HG03432 (cell line): ENCODE results near the gene PLA2G2F.

Experiments
- ATAC-seq: cut with Tn5 transposase; IDR thresholded peaks from one replicate; pipeline ENCODE4 v1.9.1; 2021; ENCODE audit warnings: mild to moderate bottlenecking, moderate library complexity; ENCODE audit not compliant: unreplicated experiment

The PLA2G2F gene

DNA sequence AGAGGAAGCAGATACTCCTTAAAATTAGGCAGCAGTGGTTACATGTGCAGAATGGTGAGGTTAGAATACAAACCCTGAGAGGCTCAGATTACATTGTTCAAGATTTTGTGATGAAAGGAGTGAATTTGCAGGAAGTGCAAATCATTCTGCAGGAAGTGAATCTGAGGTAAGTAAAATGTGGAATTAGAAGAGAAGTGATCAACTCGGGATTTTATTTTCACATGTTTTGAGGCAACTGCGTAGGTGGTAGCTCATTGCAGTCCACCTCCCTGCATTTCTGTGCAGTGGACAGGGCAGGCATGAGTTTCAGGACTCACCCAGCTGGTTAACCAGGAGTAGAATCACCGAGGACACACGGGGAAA, 49.3 kb downstream of the PLA2G2F start:
- ATAC-seq = no peak

DNA sequence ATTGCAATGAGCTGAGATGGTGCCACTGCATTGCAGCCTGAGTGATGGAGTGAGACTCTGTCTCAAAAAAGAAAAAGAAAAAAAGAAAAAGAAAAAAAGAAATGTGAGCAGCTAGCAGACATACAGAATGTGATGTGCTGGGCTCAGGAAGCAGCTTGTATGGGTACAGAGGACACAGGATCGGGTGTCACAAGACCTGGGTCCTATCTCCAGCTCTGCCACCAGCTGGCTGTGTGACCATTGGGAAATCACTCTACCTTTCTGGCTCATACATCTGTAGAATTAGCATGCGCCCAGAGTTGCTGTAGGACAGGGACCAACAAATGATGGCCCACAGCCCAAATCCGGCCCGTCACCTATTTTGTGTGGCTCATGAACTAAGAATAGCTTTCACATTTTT, 50.5 kb downstream of the PLA2G2F start:
- ATAC-seq = no peak

DNA sequence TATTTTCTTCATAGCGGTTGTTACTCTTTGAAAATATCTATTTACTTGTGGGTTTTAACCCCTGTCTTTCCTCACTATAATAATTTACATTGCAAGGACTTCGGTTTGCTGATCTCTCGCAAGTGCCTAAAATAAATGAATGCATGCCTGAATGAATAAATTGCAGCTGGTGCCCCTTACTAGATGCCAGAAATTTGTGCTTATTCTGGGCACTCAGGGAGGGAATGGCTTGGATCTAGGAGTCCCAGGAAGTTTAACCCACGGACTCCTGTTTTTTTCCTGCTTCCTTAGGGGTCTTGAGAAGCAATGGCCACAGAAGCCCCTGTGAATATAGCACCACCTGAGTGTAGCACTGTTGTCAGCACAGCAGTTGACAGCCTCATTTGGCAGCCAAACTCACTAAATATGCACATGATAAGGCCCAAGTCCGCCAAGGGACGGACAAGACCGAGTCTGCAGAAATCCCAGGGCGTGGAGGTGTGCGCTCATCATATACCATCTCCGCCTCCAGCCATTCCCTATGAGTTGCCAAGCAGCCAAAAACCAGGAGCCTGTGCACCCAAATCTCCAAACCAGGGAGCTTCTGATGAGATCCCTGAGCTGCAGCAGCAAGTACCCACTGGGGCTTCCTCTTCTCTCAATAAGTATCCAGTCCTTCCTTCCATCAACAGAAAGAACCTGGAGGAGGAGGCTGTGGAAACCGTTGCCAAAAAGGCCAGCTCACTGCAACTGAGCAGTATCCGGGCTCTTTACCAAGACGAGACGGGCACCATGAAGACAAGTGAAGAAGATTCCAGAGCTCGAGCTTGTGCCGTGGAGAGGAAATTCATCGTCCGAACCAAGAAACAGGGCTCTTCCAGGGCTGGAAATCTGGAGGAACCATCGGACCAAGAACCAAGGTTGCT, 51.4 kb downstream of the PLA2G2F start:
- no peak for ATAC-seq

DNA sequence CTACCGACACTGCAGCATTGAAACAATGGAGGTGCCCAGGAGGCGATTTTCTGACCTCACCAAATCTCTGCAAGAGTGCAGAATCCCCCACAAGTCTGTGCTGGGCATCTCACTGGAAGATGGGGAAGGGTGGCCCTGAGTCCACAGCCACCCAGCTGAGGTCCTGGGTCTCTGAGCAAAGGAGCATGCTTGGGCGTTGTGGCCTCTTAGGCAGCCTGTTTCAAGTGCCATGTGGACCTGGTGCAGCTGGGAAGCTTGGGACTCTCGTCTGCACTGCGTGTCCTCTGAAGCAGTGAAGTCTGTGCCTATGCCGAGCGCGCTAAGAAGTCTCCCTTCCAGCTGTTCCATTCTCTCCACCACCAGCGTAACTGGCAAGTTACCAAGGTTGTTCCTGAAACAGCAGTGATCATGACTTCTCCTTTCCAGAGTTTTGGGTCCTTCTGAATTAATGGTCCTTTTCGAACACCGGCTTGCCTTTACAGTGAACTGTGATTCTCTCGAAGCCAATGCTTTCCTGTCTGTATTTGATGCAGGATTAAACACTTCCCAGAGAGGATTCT, 52.2 kb downstream of the PLA2G2F start:
- ATAC-seq = no peak

DNA sequence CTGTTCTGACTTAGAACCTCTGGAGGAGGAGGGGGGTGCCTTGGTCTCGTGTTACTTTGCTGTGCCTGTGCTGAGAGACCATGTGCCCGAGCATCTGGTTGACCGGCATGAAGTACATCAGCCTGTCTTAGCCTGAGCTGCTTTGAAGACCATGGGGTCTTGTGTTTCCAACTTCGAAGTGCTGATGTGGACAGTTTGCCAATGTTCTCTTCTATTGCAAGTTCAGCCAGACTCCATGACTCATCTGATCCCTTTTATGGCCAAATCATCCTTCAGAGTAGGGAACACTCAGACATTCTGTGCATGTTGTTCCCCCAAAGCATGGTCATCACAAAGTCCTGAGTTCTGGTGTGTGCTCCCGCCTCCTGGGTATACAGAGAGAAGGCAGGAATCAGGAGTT, 53.2 kb downstream of the PLA2G2F start:
- no peak for ATAC-seq

DNA sequence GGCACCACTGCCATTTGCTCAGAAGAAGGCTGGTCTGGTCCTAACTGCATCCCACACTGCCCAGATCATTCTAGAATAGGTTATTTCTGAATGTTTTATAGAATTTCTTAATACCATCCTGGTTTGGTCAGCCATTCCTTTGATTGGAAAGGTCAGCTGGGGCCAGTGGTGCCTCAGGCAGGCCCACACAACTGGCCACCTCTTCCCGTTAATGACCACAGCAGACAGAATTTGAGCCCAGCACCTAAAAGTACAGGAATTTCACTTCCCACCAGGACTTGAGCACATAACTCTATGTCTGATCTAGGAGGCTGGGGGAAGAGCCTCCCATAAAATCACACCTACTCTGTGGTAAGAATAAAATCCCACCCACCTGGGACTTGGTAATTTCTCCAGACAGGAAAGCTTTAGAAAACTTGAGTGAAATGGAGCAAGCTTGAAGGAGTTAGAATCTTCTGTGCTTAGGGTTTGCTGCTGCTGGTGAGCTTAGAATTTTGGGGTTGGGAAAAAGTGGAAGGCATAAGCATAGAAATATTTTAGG, 53.8 kb downstream of the PLA2G2F start:
- ATAC-seq = no peak

DNA sequence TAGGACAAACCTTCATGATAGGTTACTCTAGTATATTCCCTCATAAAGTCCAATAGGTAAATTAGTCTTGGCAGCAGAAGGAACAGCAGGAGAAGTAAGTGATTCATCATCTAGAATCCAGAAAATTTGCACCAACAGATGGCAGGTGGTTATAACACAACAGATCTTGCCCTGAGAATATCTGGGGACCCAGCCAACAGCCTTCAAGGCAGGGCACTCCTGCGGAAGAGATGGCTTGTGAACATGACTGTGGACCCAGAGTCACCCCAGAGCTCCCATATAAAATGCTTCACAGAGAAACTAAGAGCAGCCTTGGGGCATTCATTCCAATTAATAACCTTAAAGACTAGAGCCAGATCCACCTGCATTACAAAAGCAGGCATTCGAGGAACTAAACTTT, 55.1 kb downstream of the PLA2G2F start:
- no peak for ATAC-seq

DNA sequence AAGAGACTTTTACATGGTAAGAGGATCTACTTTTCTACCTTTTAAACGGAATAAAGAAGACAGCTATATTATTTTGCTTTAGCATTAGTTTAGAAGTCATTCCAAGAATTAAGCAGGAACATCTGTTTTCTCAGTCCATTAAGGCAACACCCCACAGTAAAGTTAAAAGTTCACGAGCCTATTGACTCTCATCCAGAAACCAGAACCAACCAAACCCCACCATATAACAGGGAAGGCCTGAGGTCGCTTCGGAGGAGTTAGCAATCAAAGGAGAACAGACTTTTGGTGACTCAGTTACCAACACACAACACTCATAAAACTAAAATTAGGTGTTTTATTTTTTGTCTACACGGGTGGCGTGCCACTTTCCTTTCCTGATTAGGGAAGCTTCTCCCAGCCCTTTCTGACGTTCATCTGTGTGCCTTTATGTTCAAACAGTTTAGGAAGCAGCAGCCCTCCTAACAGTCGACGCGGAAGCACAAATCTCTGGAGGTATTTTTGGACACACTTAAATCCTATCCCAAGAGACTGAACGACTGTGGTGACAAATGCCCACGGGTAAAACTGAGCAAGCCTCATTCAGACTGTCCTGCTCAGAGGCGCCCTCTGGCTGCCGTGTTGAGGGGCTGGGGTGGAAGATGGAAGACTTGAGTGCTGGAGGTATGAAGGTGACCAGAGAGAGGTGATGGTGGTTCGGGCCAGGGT, 55.8 kb downstream of the PLA2G2F start:
- ATAC-seq = no peak

DNA sequence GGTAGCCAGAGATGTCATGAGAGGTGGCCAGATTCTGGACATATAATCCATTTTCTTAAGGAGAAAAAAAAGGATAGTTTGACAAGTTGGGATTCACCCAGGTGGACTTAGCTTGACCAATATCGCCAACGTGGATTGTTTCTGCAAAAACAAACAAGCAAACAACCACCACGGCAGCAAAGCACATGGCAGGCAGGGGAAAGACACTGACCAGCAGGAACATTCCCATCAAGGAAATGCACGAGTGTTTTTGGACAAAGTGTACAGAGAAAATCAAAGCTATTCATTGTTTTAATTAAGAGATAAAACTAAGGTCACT, 56.3 kb downstream of the PLA2G2F start:
- ATAC-seq = no peak

DNA sequence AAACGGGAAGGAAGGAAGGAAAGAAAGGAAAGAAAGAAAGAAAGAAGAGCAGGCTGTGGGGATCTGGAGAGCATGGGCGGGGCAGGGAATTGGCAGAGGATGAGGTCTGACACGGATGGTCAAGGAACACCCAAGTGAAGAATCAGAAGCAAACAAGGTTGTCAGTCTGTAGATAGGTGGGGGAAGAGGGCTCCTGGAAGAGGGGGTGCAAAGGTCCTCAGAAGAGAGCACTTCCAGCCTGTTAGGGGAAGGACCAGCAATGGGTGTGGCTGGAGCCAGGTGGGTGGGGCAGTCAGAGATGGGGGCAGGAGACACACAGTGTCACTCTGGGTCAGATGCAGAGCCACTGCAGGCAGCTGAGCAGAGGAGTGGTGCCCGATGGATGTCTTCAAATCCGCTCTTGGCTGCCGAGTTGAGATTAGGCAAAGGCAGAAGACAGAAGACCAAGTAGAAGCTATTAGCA, 58.2 kb downstream of the PLA2G2F start:
- no peak for ATAC-seq

DNA sequence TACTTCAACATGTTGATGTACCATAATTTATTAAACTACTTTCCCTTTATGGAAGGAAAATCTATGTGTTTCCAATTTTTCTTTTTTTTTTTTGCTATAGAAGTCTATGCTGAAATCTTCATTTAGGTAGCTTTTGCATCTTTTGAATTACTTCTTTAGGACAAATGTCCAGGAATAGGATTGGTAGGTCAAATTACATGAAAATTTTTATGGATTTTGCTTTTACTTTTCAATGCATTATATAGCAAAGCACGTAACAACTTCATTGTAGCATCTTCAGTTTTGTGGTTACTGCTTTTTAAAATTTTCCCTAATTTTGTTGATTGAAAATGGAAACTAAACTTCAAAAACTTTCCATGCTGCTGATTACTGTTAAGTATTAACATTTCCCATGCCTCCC, 59.2 kb downstream of the PLA2G2F start:
- ATAC-seq = no peak

DNA sequence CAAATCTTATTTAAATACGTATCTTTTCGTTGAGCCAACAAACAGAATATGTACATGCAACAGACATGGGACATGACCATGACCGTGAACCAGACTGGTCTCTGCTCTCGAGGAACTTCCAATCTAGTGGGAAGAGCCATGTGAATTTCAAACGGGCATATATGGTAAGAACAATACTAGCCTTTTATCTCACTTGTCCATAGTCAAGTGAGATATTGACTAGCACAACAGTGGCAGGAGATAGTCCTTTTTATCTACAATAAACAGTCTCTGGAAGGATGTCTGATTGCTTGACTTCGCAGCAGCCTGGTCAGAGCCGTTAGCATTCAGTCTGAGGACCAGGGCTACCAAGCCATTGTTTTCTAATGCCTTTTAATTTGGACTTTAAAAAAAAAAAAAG, 59.8 kb downstream of the PLA2G2F start:
- ATAC-seq = no peak

DNA sequence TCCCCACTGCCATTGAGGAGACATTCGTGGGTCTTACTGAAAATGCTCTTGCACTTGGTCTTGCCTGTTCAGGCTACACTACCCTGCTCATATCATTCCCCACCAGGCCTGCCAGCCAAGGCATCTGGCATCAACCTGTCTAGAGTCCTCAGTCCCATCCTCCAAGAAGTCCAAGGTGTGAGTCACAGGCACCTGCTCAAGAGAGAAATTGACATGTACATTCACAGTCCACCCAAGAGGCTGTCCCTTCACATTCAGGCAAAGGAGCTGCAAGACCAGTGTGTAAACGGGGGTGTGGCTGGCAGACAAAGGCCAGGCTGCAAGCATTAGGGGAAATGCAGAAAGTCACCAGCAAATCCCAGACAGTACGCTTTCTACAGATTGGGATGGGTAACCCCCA, 60.3 kb downstream of the PLA2G2F start:
- ATAC-seq = no peak

DNA sequence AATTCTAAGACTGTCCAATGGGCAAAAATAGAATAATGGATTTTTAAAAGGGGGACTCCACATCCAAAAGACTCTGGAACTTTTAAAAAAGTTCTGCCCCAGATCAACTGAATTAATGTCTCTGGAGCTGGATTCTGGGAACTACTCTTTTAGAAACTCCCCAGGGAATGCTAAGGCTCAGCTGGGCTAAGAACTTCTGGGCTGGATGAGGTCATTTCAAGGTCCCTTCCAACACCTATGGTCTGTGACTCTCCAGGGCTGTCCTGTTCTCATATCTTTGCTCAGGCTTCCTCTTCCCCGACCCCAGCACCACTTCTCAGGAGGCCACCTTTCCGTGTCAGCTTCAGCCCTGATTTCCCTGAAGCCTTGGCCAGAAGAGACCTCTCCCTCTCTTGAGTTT, 60.7 kb downstream of the PLA2G2F start:
- no peak for ATAC-seq
